Upper lobe of right lung (tissue), 1 donor: ENCODE data around the gene WFS1. TPM values are rescaled to one million over a fixed set of nuclear protein-coding genes. Genes with fewer than 3 reads are reported as not detected.
A peak's percentile ranks its signal among the peaks of the same experiment; 100 is the strongest.

Experiments
- ATAC-seq: fragments of 200-7000 bp; cut with Tn5 transposase; one replicate; pipeline ENCODE4 v1.9.1; 2020; ENCODE audit warnings: mild to moderate bottlenecking, moderate library complexity
- DNase-seq: peaks from one replicate; pipeline ENCODE4 v3.0.0-alpha.2; 2020
- H3K27ac ChIP-seq: fragments of 200-600 bp; one replicate; pipeline ENCODE4 v1.8.0; 2022
- H3K27me3 ChIP-seq: fragments of 200-600 bp; one replicate; pipeline ENCODE4 v1.8.0; 2022; ENCODE audit warnings: mild to moderate bottlenecking
- H3K36me3 ChIP-seq: fragments of 200-600 bp; one replicate; pipeline ENCODE4 v1.8.0; 2022
- H3K4me1 ChIP-seq: fragments of 200-600 bp; one replicate; pipeline ENCODE4 v1.8.0; 2022
- H3K4me3 ChIP-seq: fragments of 200-600 bp; one replicate; pipeline ENCODE4 v1.8.0; 2022; ENCODE audit warnings: mild to moderate bottlenecking
- H3K9me3 ChIP-seq: fragments of 200-600 bp; one replicate; pipeline ENCODE4 v1.8.0; 2022
- CTCF ChIP-seq: fragments of 200-600 bp; IDR thresholded peaks from one replicate; pipeline ENCODE4 v1.8.0; 2022; ENCODE audit warnings: antibody characterized with exemption
- intact Hi-C: fragments of 100-400 bp; cut with DNase I; formaldehyde crosslinking; loops from one replicate; pipeline ENCODE4 v1.11.0; 2022
- total RNA-seq: library from RNA; stranded (reverse); fragmentation: NEBNext Ultra II Directional; extraction: Animal tissue kit (Norgen Biotek cat#: 25700); gene quantifications from one replicate; pipeline ENCODE4 v1.2.1, GENCODE V29; 2021
- donor health status: DM: no; HTN: yes; CAD: no; lungs with severe emphysema.

WFS1 gene
- total RNA-seq, 1 donor from 2014 or later = 110 TPM

- no peak for DNase-seq
Observed at GRCh38 chr4:6307230-6307629, 37.6 kb downstream of the WFS1 start.

GRCh38 chr4:6307891-6308290 is 38.2 kb downstream of the WFS1 start:
- Histone ChIP-seq H3K9me3 (no peaks in the 10 kb centered on the region), H3K27me3 (peaks cover 18% of the 10 kb centered on the region), H3K4me1 (no peaks in the 10 kb centered on the region), H3K27ac (no peak overlapping the region), H3K4me3 (no peak overlapping the region), H3K36me3 (peaks cover 14% of the 10 kb centered on the region)
- no peak for DNase-seq
- no peak for TF ChIP-seq CTCF
- no peak for ATAC-seq
- intact Hi-C loops = no loop called here

More at GRCh38 chr4:6307230-6307629, 37.6 kb downstream of the WFS1 start:
- TF ChIP-seq CTCF = no peak
- no peaks in the 10 kb centered on the region for H3K9me3 ChIP-seq
- H3K4me3 ChIP-seq = no peak overlapping the region
- intact Hi-C loops = no loop called here
- no peak overlapping the region for H3K27ac ChIP-seq
- H3K4me1 ChIP-seq = no peaks in the 10 kb centered on the region
- peaks cover 21% of the 10 kb centered on the region for H3K36me3 ChIP-seq
- ATAC-seq = no peak
- H3K27me3 ChIP-seq = peaks cover 18% of the 10 kb centered on the region

GRCh38 chr4:6308899-6309643 is 39.4 kb downstream of the WFS1 start:
- H3K4me3 ChIP-seq = peak overlapping the region; percentile 47
- H3K4me1 ChIP-seq = no peaks in the 10 kb centered on the region
- H3K9me3 ChIP-seq = no peaks in the 10 kb centered on the region
- peaks cover 18% of the 10 kb centered on the region for H3K27me3 ChIP-seq
- intact Hi-C loops = no loop called here
- peak; percentile 5 for TF ChIP-seq CTCF
- peaks cover 2% of the 10 kb centered on the region for H3K36me3 ChIP-seq
- DNase-seq = no peak
- peak overlapping the region; percentile 6 for H3K27ac ChIP-seq
- peak; percentile 69 for ATAC-seq

- Histone ChIP-seq H3K4me3 (peak overlapping the region; percentile 47), H3K9me3 (no peaks in the 10 kb centered on the region), H3K27ac (no peak overlapping the region), H3K4me1 (no peaks in the 10 kb centered on the region), H3K27me3 (peaks cover 18% of the 10 kb centered on the region), H3K36me3 (no peaks in the 10 kb centered on the region)
- no peak for TF ChIP-seq CTCF
- intact Hi-C loops = no loop called here
- ATAC-seq (no peak), DNase-seq (no peak)
Observed at GRCh38 chr4:6309777-6310176, 40.1 kb downstream of the WFS1 start.

GRCh38 chr4:6313216-6313615 is 43.6 kb downstream of the WFS1 start:
- Histone ChIP-seq H3K27ac (no peak overlapping the region), H3K4me3 (no peak overlapping the region), H3K36me3 (no peaks in the 10 kb centered on the region), H3K27me3 (peaks cover 18% of the 10 kb centered on the region), H3K4me1 (no peaks in the 10 kb centered on the region), H3K9me3 (no peaks in the 10 kb centered on the region)
- ATAC-seq (no peak), DNase-seq (no peak)
- intact Hi-C loops = no loop called here
- no peak for TF ChIP-seq CTCF
